DOHH2 (cell line): ENCODE data around the gene SCAMP4.

Experiments used
- H3F3A ChIP-seq: fragments of 200-600 bp; sonication (generic), shearing (Covaris generic); 2 replicates; pipeline ENCODE4 v1.6.0; 2016; ENCODE audit warnings: antibody characterized with exemption, mild to moderate bottlenecking; ENCODE audit not compliant: control insufficient read depth, insufficient read depth
- H3K27ac ChIP-seq: fragments of 200-600 bp; sonication (generic); 2 replicates; pipeline ENCODE4 v1.5.1; 2014; ENCODE audit warnings: low read depth, mild to moderate bottlenecking, low read length, moderate library complexity
- H3K27me3 ChIP-seq: fragments of 200-600 bp; sonication (generic); 2 replicates; pipeline ENCODE4 v1.6.1; 2014; ENCODE audit warnings: mild to moderate bottlenecking, low read length, mixed read lengths; ENCODE audit not compliant: control insufficient read depth
- H3K36me3 ChIP-seq: fragments of 200-600 bp; sonication (generic); 2 replicates; pipeline ENCODE4 v1.6.1; 2014; ENCODE audit warnings: mild to moderate bottlenecking, low read length, moderate library complexity, mixed read lengths; ENCODE audit not compliant: control insufficient read depth
- H3K4me1 ChIP-seq: fragments of 200-600 bp; sonication (generic); 2 replicates; pipeline ENCODE4 v1.6.1; 2014; ENCODE audit warnings: mild to moderate bottlenecking, low read length, mixed read lengths; ENCODE audit not compliant: control insufficient read depth
- H3K4me2 ChIP-seq: fragments of 200-600 bp; sonication (generic); 2 replicates; pipeline ENCODE4 v1.6.0; 2014; ENCODE audit warnings: mild to moderate bottlenecking, low read length, moderate library complexity
- H3K4me3 ChIP-seq: fragments of 200-600 bp; sonication (generic); 2 replicates; pipeline ENCODE4 v1.5.1; 2014; ENCODE audit warnings: mild to moderate bottlenecking, low read length, mixed read lengths
- H3K79me2 ChIP-seq: fragments of 200-600 bp; sonication (generic); 2 replicates; pipeline ENCODE4 v1.6.1; 2014; ENCODE audit warnings: mild to moderate bottlenecking, low read length, mixed read lengths; ENCODE audit not compliant: control insufficient read depth
- H3K9me2 ChIP-seq: fragments of 200-600 bp; sonication (generic); replicated peaks from 2 replicates; pipeline ENCODE4 v1.6.1; 2014; ENCODE audit warnings: mild to moderate bottlenecking, low read length, mixed read lengths; ENCODE audit not compliant: control insufficient read depth
- H3K9me3 ChIP-seq: fragments of 200-600 bp; sonication (generic); 2 replicates; pipeline ENCODE4 v1.6.1; 2014; ENCODE audit warnings: antibody characterized with exemption, low read length, mixed read lengths; ENCODE audit not compliant: control insufficient read depth, insufficient read depth
- H4K20me1 ChIP-seq: fragments of 200-600 bp; sonication (generic); 2 replicates; pipeline ENCODE4 v1.6.0; 2014; ENCODE audit warnings: low read depth, mild to moderate bottlenecking, antibody characterized with exemption, low read length, moderate library complexity; ENCODE audit not compliant: control insufficient read depth, insufficient read depth
- EZH2phosphoT487 ChIP-seq: fragments of 200-600 bp; sonication (generic); IDR thresholded peaks from 2 replicates; pipeline ENCODE4 v1.6.1; 2017; ENCODE audit warnings: borderline replicate concordance, mild to moderate bottlenecking, antibody characterized with exemption, low read length, moderate library complexity, mixed read lengths
- TF ChIP-seq, protein P1 (sequence below): fragments of 200-600 bp; sonication (generic); IDR thresholded peaks from one replicate; pipeline ENCODE4 v1.5.1; 2014; ENCODE audit warnings: antibody characterized with exemption, mild to moderate bottlenecking, low read depth, low read length; ENCODE audit not compliant: poor library complexity, severe bottlenecking

The SCAMP4 gene

DNA sequence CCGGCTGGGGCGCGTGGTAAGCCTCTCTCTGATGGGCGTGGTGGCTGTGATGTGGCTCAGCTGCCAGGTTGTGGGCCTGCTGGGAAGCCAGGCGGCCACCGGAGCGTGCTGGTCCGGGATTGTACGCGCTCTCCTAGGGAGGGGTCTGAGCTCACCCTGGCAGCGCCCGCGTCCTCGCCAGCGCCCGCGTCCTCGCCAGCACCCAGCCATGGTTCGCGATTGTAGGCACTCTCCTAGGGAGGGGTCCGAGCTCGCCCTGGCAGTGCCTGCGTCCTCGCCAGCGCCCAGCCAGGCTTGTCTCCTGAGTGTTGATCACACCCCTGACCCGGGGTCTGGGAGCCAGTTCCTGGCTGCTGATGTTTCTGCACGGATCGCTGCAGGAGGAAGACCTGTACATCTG, 13.8 kb downstream of the SCAMP4 start:
- Histone ChIP-seq H3K4me3 (no peak overlapping the region), H3F3A (no peaks in the 10 kb centered on the region), H3K4me1 (peaks cover 11% of the 10 kb centered on the region), H3K36me3 (peaks cover 21% of the 10 kb centered on the region), H4K20me1 (no peaks in the 10 kb centered on the region), H3K9me2 (no peaks in the 10 kb centered on the region), H3K79me2 (peaks cover 6% of the 10 kb centered on the region), H3K27ac (no peak overlapping the region), H3K4me2 (no peak overlapping the region), H3K27me3 (no peaks in the 10 kb centered on the region), H3K9me3 (no peaks in the 10 kb centered on the region)
- TF ChIP-seq, protein P1, sequence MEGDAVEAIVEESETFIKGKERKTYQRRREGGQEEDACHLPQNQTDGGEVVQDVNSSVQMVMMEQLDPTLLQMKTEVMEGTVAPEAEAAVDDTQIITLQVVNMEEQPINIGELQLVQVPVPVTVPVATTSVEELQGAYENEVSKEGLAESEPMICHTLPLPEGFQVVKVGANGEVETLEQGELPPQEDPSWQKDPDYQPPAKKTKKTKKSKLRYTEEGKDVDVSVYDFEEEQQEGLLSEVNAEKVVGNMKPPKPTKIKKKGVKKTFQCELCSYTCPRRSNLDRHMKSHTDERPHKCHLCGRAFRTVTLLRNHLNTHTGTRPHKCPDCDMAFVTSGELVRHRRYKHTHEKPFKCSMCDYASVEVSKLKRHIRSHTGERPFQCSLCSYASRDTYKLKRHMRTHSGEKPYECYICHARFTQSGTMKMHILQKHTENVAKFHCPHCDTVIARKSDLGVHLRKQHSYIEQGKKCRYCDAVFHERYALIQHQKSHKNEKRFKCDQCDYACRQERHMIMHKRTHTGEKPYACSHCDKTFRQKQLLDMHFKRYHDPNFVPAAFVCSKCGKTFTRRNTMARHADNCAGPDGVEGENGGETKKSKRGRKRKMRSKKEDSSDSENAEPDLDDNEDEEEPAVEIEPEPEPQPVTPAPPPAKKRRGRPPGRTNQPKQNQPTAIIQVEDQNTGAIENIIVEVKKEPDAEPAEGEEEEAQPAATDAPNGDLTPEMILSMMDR = no peak
- TF ChIP-seq EZH2phosphoT487 = no peak

- Histone ChIP-seq H3K27me3 (no peaks in the 10 kb centered on the region), H3K9me2 (no peaks in the 10 kb centered on the region), H3K36me3 (peaks cover 32% of the 10 kb centered on the region), H3K4me1 (peaks cover 12% of the 10 kb centered on the region), H3K4me3 (no peak overlapping the region), H3K79me2 (no peaks in the 10 kb centered on the region), H3K27ac (no peak overlapping the region), H3K9me3 (no peaks in the 10 kb centered on the region), H4K20me1 (no peaks in the 10 kb centered on the region), H3K4me2 (no peak overlapping the region), H3F3A (no peaks in the 10 kb centered on the region)
- TF ChIP-seq, protein P1 = no peak
- TF ChIP-seq EZH2phosphoT487 = no peak
Observed at GRCh38 chr19:1920644-1921043, 15.4 kb downstream of the SCAMP4 start.

DNA sequence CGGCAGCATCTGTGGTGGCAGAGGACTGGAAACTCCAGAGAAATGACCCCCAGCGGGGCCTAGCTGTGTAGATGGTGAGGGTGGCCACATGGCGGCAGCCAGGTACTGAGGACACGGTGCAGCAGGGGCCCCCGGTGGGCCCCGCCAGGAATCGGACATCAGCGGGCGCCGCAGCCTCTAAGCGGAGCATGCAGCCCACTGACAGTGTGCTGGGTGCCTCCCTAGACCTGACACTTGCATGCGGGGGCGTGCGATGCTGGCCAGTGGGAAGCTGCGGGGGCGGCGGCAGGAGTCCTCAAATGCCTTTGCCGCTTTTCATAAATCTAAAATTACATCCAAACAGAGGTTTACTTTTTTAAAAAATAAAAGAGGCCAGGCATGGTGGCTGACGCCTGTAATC, 16.1 kb downstream of the SCAMP4 start:
- peaks cover 32% of the 10 kb centered on the region for H3K36me3 ChIP-seq
- H3K79me2 ChIP-seq = no peaks in the 10 kb centered on the region
- H3F3A ChIP-seq = no peaks in the 10 kb centered on the region
- H3K4me2 ChIP-seq = no peak overlapping the region
- H3K27ac ChIP-seq = no peak overlapping the region
- H3K4me3 ChIP-seq = no peak overlapping the region
- H3K27me3 ChIP-seq = no peaks in the 10 kb centered on the region
- H4K20me1 ChIP-seq = no peaks in the 10 kb centered on the region
- peaks cover 12% of the 10 kb centered on the region for H3K4me1 ChIP-seq
- H3K9me2 ChIP-seq = no peaks in the 10 kb centered on the region
- TF ChIP-seq, protein P1 = no peak
- no peak for TF ChIP-seq EZH2phosphoT487
- H3K9me3 ChIP-seq = no peaks in the 10 kb centered on the region

DNA sequence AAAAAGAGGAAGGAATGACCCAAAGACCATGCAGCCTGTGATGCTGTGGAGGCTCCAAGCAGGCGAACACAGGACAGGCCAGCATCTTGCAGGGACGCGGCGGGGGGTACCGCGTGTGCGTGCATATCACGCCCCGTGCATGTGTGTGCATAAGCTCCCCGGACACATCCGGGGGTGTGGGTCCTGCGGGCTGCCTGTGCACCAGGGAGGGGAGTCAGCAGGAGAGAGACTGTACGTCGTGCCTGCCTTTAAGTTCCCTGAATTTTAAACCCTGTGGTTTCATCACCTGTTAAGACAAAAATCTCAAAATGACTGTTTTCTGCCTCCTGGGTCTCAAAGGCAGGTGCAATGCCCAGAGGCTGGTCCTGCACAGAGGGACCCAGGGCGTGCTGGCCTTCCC, 16.6 kb downstream of the SCAMP4 start:
- TF ChIP-seq, protein P1 = no peak
- no peak for TF ChIP-seq EZH2phosphoT487
- H3F3A ChIP-seq = no peaks in the 10 kb centered on the region
- H3K4me2 ChIP-seq = no peak overlapping the region
- H3K27me3 ChIP-seq = no peaks in the 10 kb centered on the region
- H3K4me1 ChIP-seq = peaks cover 12% of the 10 kb centered on the region
- H3K79me2 ChIP-seq = no peaks in the 10 kb centered on the region
- H3K4me3 ChIP-seq = no peak overlapping the region
- no peaks in the 10 kb centered on the region for H3K9me2 ChIP-seq
- no peak overlapping the region for H3K27ac ChIP-seq
- H3K36me3 ChIP-seq = peaks cover 32% of the 10 kb centered on the region
- no peaks in the 10 kb centered on the region for H3K9me3 ChIP-seq
- H4K20me1 ChIP-seq = no peaks in the 10 kb centered on the region
